HepG2 (cell line): ENCODE measurements around the gene FOSL2. TPM values are rescaled to one million over a fixed set of nuclear protein-coding genes. Genes with fewer than 3 reads are reported as not detected.

ENCODE experiments used
- ATAC-seq: fragments of 200-7000 bp; cut with Tn5 transposase; 3 replicates; pipeline ENCODE4 v1.9.1; 2020; ENCODE audit warnings: mild to moderate bottlenecking, moderate library complexity
- BruUV-seq: library from RNA; stranded (reverse); fragments of 400-500 nt; replicated peaks from 2 replicates; lab custom pipeline; 2021; lab: Mats Ljungman, UMichigan
- CTCF ChIA-PET: fragments of 300-600 bp; formaldehyde crosslinking; extraction: SDS; loops from one replicate; lab custom pipeline; 2021; ENCODE audit warnings: low total read pairs, inconsistent platforms, low intra/inter-chr PET ratio; lab: Yijun Ruan, JAX
- POLR2A ChIA-PET: fragments of 350-600 bp; sonication (Branson Sonifier 250); formaldehyde crosslinking; loops from one replicate; lab custom pipeline; 2020; ENCODE audit warnings: antibody characterized with exemption, inconsistent platforms; lab: Yijun Ruan, JAX
- DNase-seq: peaks from one replicate; pipeline ENCODE4 v3.0.0-alpha.2; 2015; ENCODE audit warnings: low spot score
- FAIRE-seq: peaks from 3 replicates; lab custom pipeline; 2011; peaks lifted over from hg19 to GRCh38; lab: Jason Lieb, UNC
- H2AFZ ChIP-seq: one replicate; pipeline ENCODE4 v1.6.1; 2011; ENCODE audit warnings: low read length, inconsistent platforms
- H3K27ac ChIP-seq: fragments of 300-600 bp; 3 replicates; pipeline ENCODE4 v1.8.0; 2011; ENCODE audit warnings: mixed run types, mild to moderate bottlenecking, mixed read lengths, low read length, inconsistent platforms; ENCODE audit not compliant: insufficient read depth; ENCODE audit errors: extremely low read length
- H3K27me3 ChIP-seq, 2 experiments: fragments of 200-600 bp in 1 of 2; 2 replicates in 1 of 2; 3 replicates in 1 of 2; pipeline versions ENCODE4 v1.6.0 to v1.8.0; 2011; ENCODE audit warnings: low read length in 2 of 2, mild to moderate bottlenecking in 2 of 2, moderate library complexity in 2 of 2, inconsistent platforms in 1 of 2; ENCODE audit not compliant: insufficient read depth in 2 of 2, control insufficient read depth in 1 of 2
- H3K36me3 ChIP-seq, 2 experiments: fragments of 200-600 bp in 1 of 2; replicated peaks in 1 of 2; 2 replicates in 1 of 2; 3 replicates in 1 of 2; pipeline versions ENCODE4 v1.5.1 to v1.8.0; 2011; ENCODE audit warnings: low read length in 2 of 2, inconsistent platforms in 1 of 2; ENCODE audit not compliant: insufficient read depth in 2 of 2, control insufficient read depth in 1 of 2
- H3K4me1 ChIP-seq: 2 replicates; pipeline ENCODE4 v1.5.1; 2012; ENCODE audit warnings: low read length, inconsistent platforms; ENCODE audit not compliant: insufficient read depth
- H3K4me2 ChIP-seq: 2 replicates; pipeline ENCODE4 v1.6.0; 2011; ENCODE audit warnings: low read depth, low read length, inconsistent platforms
- H3K4me3 ChIP-seq, 3 experiments: fragments of 200-600 bp in 1 of 3; sonication (generic), shearing (Covaris generic) in 1 of 3; replicated peaks in 1 of 3; 2 replicates each; pipeline ENCODE4 v1.5.1; 2011 to 2016; ENCODE audit warnings: low read length in 3 of 3, inconsistent platforms in 2 of 3, low read depth in 2 of 3, mild to moderate bottlenecking in 2 of 3, control low read depth in 1 of 3, mixed read lengths in 1 of 3; ENCODE audit not compliant: insufficient read depth in 1 of 3
- H3K79me2 ChIP-seq: one replicate; pipeline ENCODE4 v1.6.1; 2011; ENCODE audit warnings: low read length, inconsistent platforms; ENCODE audit not compliant: insufficient read depth
- H3K9ac ChIP-seq: 2 replicates; pipeline ENCODE4 v1.6.0; 2011; ENCODE audit warnings: mild to moderate bottlenecking, low read depth, low read length, inconsistent platforms; ENCODE audit not compliant: insufficient read depth
- H3K9me3 ChIP-seq: 2 replicates; pipeline ENCODE4 v1.5.1; 2012; ENCODE audit warnings: mild to moderate bottlenecking, low read length
- H4K20me1 ChIP-seq: 2 replicates; pipeline ENCODE4 v1.6.0; 2011; ENCODE audit warnings: inconsistent platforms, mild to moderate bottlenecking, low read length, moderate library complexity; ENCODE audit not compliant: insufficient read depth
- AFF4 ChIP-seq: sonication (generic); formaldehyde crosslinking; IDR thresholded peaks from 2 replicates; pipeline ENCODE4 v1.4.0; 2020; ENCODE audit warnings: missing genetic modification reagents
- CEBPB ChIP-seq: IDR thresholded peaks from 2 replicates; pipeline ENCODE4 v1.6.1; 2011; ENCODE audit warnings: low read depth, low read length, improper control_type of control experiment, borderline replicate concordance
- CEBPZ ChIP-seq: IDR thresholded peaks from 2 replicates; pipeline ENCODE4 v1.6.1; 2012; ENCODE audit warnings: low read length, improper control_type of control experiment
- HMG20B ChIP-seq: conservative IDR thresholded peaks from 2 replicates; pipeline ENCODE4 v1.6.1; 2016; ENCODE audit warnings: missing genetic modification reagents, missing compliant biosample characterization
- PHF20 ChIP-seq: sonication (generic); formaldehyde crosslinking; IDR thresholded peaks from 2 replicates; pipeline ENCODE4 v1.5.0; 2020; ENCODE audit warnings: mild to moderate bottlenecking, missing genetic modification reagents
- THAP8 ChIP-seq: sonication (generic); formaldehyde crosslinking; IDR thresholded peaks from 2 replicates; pipeline ENCODE4 v1.5.1; 2020; ENCODE audit warnings: missing genetic modification reagents, mild to moderate bottlenecking, borderline replicate concordance
- ZNF136 ChIP-seq: sonication (generic); formaldehyde crosslinking; IDR thresholded peaks from 2 replicates; pipeline ENCODE4 v1.8.1; 2022; ENCODE audit warnings: low read depth, mild to moderate bottlenecking, moderate library complexity, missing genetic modification reagents
- ZNF331 ChIP-seq: sonication (generic); formaldehyde crosslinking; IDR thresholded peaks from 2 replicates; pipeline ENCODE4 v1.4.0; 2020; ENCODE audit warnings: missing genetic modification reagents
- ZNF335 ChIP-seq: sonication (generic); formaldehyde crosslinking; IDR thresholded peaks from 2 replicates; pipeline ENCODE4 v1.4.0; 2020; ENCODE audit warnings: missing genetic modification reagents
- ZNF546 ChIP-seq: sonication (generic); formaldehyde crosslinking; conservative IDR thresholded peaks from 2 replicates; pipeline ENCODE4 v1.8.1; 2023; ENCODE audit warnings: mild to moderate bottlenecking, missing genetic modification reagents
- ZNF598 ChIP-seq: sonication (generic); formaldehyde crosslinking; IDR thresholded peaks from 2 replicates; pipeline ENCODE4 v1.5.1; 2020; ENCODE audit warnings: mild to moderate bottlenecking, missing genetic modification reagents, borderline replicate concordance
- WGBS: methylation state at CpG from one replicate; pipeline ENCODE4 v1.1.6; 2017; ENCODE audit warnings: low lambda C conversion rate; 5-methylcytosine and 5-hydroxymethylcytosine counted together
- in situ Hi-C: cut with HindIII; loops from 2 replicates; pipeline ENCODE4 v1.10.0; 2017; ENCODE audit warnings: low pct_unique_long_range_greater_than_20kb; ENCODE audit not compliant: extremely low pct_ligation_motif_present
- intact Hi-C: fragments of 100-400 bp; cut with micrococcal nuclease; formaldehyde crosslinking; loops from one replicate; pipeline ENCODE4 v1.10.0; 2022; ENCODE audit not compliant: unreplicated experiment
- polyA plus RNA-seq, 8 experiments: library from polyadenylated mRNA; depleted of rRNA in 3 of 8; stranded (reverse) in 7 of 8; unstranded in 1 of 8; fragments of >200 nt; fragmentation: Illumina TruSeq in 4 of 8; extraction: Trizol in 4 of 8; gene quantifications; 2 replicates each; pipeline versions ENCODE4 v1.2.1 to v1.2.3, GENCODE V29; 2011 to 2016; ENCODE audit warnings: low read depth in 4 of 8, missing spikeins in 1 of 8, mixed read lengths in 1 of 8; ENCODE audit not compliant: insufficient read depth in 1 of 8
- total RNA-seq, 5 experiments: library from RNA; depleted of rRNA; stranded (reverse); fragments of >200 nt; fragmentation: Illumina TruSeq; extraction: Trizol; gene quantifications; 2 replicates each; pipeline ENCODE4 v1.2.3, GENCODE V29; 2016; ENCODE audit warnings: low read depth in 1 of 5

The FOSL2 gene
- total and polyA plus RNA-seq, 2 of the 13 experiments (the other 11 are each of a cell fraction or from before 2014, with no cell fraction given), result 3.4 to 18.1 TPM

GRCh38 chr2:28447943-28448792, 55.5 kb downstream of the FOSL2 start (continued):
- no peak for TF ChIP-seq CEBPZ
- no peak for TF ChIP-seq ZNF335
- no peak for TF ChIP-seq CEBPB
- TF ChIP-seq THAP8 (CRISPR knock-in tag), result no peak

- FAIRE-seq (no peak), DNase-seq (no peak), ATAC-seq (no peak)
- Histone ChIP-seq H2AFZ (no peak overlapping the region), H3K36me3 (no peaks in the 10 kb centered on the region), H3K9ac (no peak overlapping the region), H3K4me3 (no peak overlapping the region), H3K4me2 (no peak overlapping the region), H3K79me2 (no peaks in the 10 kb centered on the region), H3K4me1 (no peaks in the 10 kb centered on the region), H3K27ac (no peak overlapping the region), H4K20me1 (no peaks in the 10 kb centered on the region), H3K9me3 (no peaks in the 10 kb centered on the region), H3K27me3 (peaks cover 0 to 22% of the 10 kb centered on the region in 2 experiments; a peak in 3 of 5 replicates)
- intact Hi-C loops (no loop called here), in situ Hi-C loops (no loop called here)
- WGBS, result 20% methylated on average over 3 of the region's 3 CpGs
- no TSS peak for BruUV-seq
- ChIA-PET POLR2A (no interaction called here), CTCF (no interaction called here)
- TF ChIP-seq CEBPZ (no peak), HMG20B (CRISPR knock-in tag) (no peak), ZNF546 (no peak), ZNF136 (CRISPR knock-in tag) (no peak), ZNF331 (CRISPR knock-in tag) (no peak), PHF20 (CRISPR knock-in tag) (no peak), ZNF598 (no peak), AFF4 (no peak)
Measured at GRCh38 chr2:28448793-28449100, 56.1 kb downstream of the FOSL2 start.
